Keratinocyte (primary cell): ENCODE data around the gene LDLRAD2. TPM values are rescaled to one million over a fixed set of nuclear protein-coding genes. Genes with fewer than 3 reads are reported as not detected.

Experiments
- DNase-seq: peaks from one replicate; pipeline ENCODE4 v3.0.0-alpha.2; 2011; ENCODE audit warnings: low read depth, missing footprints, low spot score
- FAIRE-seq: peaks from 2 replicates; lab custom pipeline; 2011; peaks lifted over from hg19 to GRCh38; lab: Jason Lieb, UNC
- H2AFZ ChIP-seq: 2 replicates; pipeline ENCODE4 v1.6.0; 2012; ENCODE audit warnings: low read length, control low read depth, inconsistent platforms; ENCODE audit not compliant: control insufficient read depth
- H3K27ac ChIP-seq: 2 replicates; pipeline ENCODE4 v1.5.1; 2011; ENCODE audit warnings: low read length; ENCODE audit not compliant: control insufficient read depth, insufficient read depth
- H3K27me3 ChIP-seq: 3 replicates; pipeline ENCODE4 v1.6.0; 2011; ENCODE audit warnings: low read length; ENCODE audit not compliant: control insufficient read depth, insufficient read depth; ENCODE audit errors: extremely low read depth
- H3K36me3 ChIP-seq, 2 experiments: 2 replicates in 1 of 2; 3 replicates in 1 of 2; pipeline ENCODE4 v1.5.1; 2011; ENCODE audit warnings: low read length in 2 of 2, mild to moderate bottlenecking in 1 of 2; ENCODE audit not compliant: control insufficient read depth in 2 of 2, insufficient read depth in 2 of 2; ENCODE audit errors: extremely low read depth in 1 of 2
- H3K4me1 ChIP-seq: 3 replicates; pipeline ENCODE4 v1.5.1; 2011; ENCODE audit warnings: low read length; ENCODE audit not compliant: control insufficient read depth, insufficient read depth; ENCODE audit errors: extremely low read depth
- H3K4me2 ChIP-seq: 3 replicates; pipeline ENCODE4 v1.6.0; 2011; ENCODE audit warnings: low read depth, low read length; ENCODE audit not compliant: control insufficient read depth, insufficient read depth; ENCODE audit errors: extremely low read depth
- H3K4me3 ChIP-seq, 3 experiments: fragments of 200-600 bp in 1 of 3; sonication (generic) in 1 of 3; 2 replicates in 2 of 3; 3 replicates in 1 of 3; pipeline ENCODE4 v1.5.1; 2011 to 2016; ENCODE audit warnings: low read length in 3 of 3, mild to moderate bottlenecking in 3 of 3, control low read depth in 2 of 3, inconsistent platforms in 1 of 3, low read depth in 1 of 3, mixed read lengths in 1 of 3, mixed run types in 1 of 3, moderate library complexity in 1 of 3; ENCODE audit not compliant: control insufficient read depth in 2 of 3, insufficient read depth in 2 of 3; ENCODE audit errors: extremely low read depth in 1 of 3
- H3K79me2 ChIP-seq: 2 replicates; pipeline ENCODE4 v1.6.0; 2012; ENCODE audit warnings: low read length; ENCODE audit not compliant: control insufficient read depth, insufficient read depth
- H3K9ac ChIP-seq: 3 replicates; pipeline ENCODE4 v1.6.0; 2011; ENCODE audit warnings: low read length; ENCODE audit not compliant: control insufficient read depth, insufficient read depth; ENCODE audit errors: extremely low read depth
- H3K9me1 ChIP-seq: 3 replicates; pipeline ENCODE4 v1.6.0; 2011; ENCODE audit warnings: low read length; ENCODE audit not compliant: control insufficient read depth, insufficient read depth; ENCODE audit errors: extremely low read depth
- H3K9me3 ChIP-seq: 2 replicates; pipeline ENCODE4 v1.5.1; 2012; ENCODE audit warnings: low read depth, low read length; ENCODE audit not compliant: control insufficient read depth
- H4K20me1 ChIP-seq: 3 replicates; pipeline ENCODE4 v1.6.0; 2011; ENCODE audit warnings: low read length; ENCODE audit not compliant: control insufficient read depth, insufficient read depth; ENCODE audit errors: extremely low read depth
- EZH2 ChIP-seq: IDR thresholded peaks from one replicate; pipeline ENCODE4 v1.6.1; 2012; ENCODE audit warnings: inconsistent platforms, mild to moderate bottlenecking, low read length, moderate library complexity
- dilution Hi-C: fragments of 300-500 bp; cut with MboI; formaldehyde crosslinking; loops from one replicate; pipeline ENCODE4 v1.7.0; 2020; ENCODE audit warnings: low sequenced_read_pairs; ENCODE audit not compliant: extremely low pct_ligation_motif_present
- polyA plus RNA-seq, 5 experiments: library from polyadenylated mRNA; depleted of rRNA in 3 of 5; stranded (reverse) in 3 of 5; stranded (forward) in 1 of 5; unstranded in 1 of 5; fragments of >200 nt; gene quantifications; 1 replicate in 1 of 5; 2 replicates in 3 of 5; 3 replicates in 1 of 5; pipeline versions ENCODE4 v1.2.1 to v1.2.3, GENCODE V29; 2011 to 2012; ENCODE audit warnings: missing spikeins in 2 of 5, low read depth in 1 of 5, low replicate concordance in 1 of 5
- TF ChIP-seq, protein P1 (sequence below), 3 experiments: IDR thresholded peaks in 1 of 3; conservative IDR thresholded peaks in 1 of 3; optimal IDR thresholded peaks in 1 of 3; 2 replicates in 2 of 3; 3 replicates in 1 of 3; pipeline versions ENCODE3 to v1.5.1; 2011; ENCODE audit warnings: low read length in 3 of 3, mild to moderate bottlenecking in 3 of 3, moderate library complexity in 2 of 3, control low read depth in 1 of 3, inconsistent platforms in 1 of 3; ENCODE audit not compliant: insufficient read depth in 2 of 3; ENCODE audit errors: extremely low read depth in 1 of 3

The LDLRAD2 gene
- polyA plus RNA-seq, 1 donor (not counting 4 experiments of a cell fraction or from before 2014, with no cell fraction given) = 0.07 TPM

DNA sequence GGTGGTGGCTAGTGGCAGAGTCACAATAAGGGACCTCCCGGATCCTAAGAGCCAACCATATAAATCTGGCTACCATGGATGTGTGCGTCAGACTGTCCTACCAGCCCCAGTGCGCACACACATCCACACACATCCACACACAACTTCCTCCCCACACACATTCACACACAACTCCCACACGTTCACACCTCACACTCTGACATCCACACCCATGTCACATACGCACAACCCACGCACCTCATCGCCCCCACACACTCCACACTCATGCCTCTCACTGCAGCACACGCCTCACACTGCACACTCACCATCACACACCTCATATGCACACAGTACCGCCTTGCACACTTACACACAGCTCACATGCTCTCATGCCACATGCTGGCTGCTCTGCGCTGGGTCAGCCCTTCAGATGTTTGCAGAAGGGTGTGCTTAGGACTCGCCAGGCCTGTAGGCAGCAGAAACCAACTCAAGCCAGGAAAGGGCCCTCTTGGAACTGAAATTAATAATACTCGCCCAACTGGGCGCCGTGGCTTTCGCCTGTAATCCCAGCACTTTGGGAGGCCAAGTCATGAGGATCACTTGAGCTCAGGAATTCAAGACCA is 3.0 kb downstream of the LDLRAD2 start:
- no peak overlapping the region for H3K27ac ChIP-seq
- no peak overlapping the region for H3K4me2 ChIP-seq
- no peaks in the 10 kb centered on the region for H3K79me2 ChIP-seq
- H3K27me3 ChIP-seq = peaks cover 5% of the 10 kb centered on the region
- H3K36me3 ChIP-seq = no peaks in the 10 kb centered on the region
- H2AFZ ChIP-seq = no peak overlapping the region
- no peak overlapping the region for H3K9ac ChIP-seq
- FAIRE-seq = no peak
- H3K4me3 ChIP-seq = no peak overlapping the region
- no peaks in the 10 kb centered on the region for H4K20me1 ChIP-seq
- no peaks in the 10 kb centered on the region for H3K9me3 ChIP-seq
- no peaks in the 10 kb centered on the region for H3K4me1 ChIP-seq
- dilution Hi-C loops = no loop called here
- no peak for DNase-seq
- no peaks in the 10 kb centered on the region for H3K9me1 ChIP-seq
- TF ChIP-seq EZH2 = no peak
- TF ChIP-seq, protein P1, sequence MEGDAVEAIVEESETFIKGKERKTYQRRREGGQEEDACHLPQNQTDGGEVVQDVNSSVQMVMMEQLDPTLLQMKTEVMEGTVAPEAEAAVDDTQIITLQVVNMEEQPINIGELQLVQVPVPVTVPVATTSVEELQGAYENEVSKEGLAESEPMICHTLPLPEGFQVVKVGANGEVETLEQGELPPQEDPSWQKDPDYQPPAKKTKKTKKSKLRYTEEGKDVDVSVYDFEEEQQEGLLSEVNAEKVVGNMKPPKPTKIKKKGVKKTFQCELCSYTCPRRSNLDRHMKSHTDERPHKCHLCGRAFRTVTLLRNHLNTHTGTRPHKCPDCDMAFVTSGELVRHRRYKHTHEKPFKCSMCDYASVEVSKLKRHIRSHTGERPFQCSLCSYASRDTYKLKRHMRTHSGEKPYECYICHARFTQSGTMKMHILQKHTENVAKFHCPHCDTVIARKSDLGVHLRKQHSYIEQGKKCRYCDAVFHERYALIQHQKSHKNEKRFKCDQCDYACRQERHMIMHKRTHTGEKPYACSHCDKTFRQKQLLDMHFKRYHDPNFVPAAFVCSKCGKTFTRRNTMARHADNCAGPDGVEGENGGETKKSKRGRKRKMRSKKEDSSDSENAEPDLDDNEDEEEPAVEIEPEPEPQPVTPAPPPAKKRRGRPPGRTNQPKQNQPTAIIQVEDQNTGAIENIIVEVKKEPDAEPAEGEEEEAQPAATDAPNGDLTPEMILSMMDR (optimal IDR thresholded peaks at IDR 0.05 in 1 of 3, IDR thresholded peaks at IDR 0.05 in 1 of 3, conservative IDR thresholded peaks at IDR 0.05 in 1 of 3; ENCODE audit: extremely low read depth in 1 of 3, insufficient read depth in 2 of 3, low read length in 3 of 3) = no peak

DNA sequence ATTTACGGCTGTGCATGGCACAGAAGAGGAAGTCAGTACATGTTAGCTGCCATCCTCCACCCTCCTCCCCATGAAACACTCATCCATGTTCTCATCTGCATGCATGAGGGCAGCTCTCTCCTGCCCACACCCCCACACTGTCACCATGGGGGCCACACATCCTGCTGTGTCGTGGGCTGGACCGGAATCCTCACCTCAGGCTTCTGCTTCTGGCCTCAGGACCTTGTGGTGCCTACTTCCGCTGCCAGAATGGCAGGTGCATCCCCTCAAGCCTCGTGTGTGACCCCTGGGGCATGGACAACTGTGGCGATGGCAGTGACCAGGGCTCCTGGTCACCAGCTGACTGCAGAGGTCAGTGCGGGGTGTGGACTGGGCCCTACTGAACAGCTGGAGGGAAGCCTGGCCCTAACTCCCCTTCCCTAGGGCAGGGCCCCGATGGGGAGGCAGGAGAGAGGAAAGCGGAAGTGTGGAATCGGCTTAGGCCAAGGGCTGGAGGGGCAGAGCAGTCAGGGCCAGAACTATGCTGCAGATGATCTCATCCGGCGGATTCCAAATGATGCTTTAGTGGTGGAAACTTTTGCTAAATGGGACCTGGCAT is 3.8 kb downstream of the LDLRAD2 start:
- no peak overlapping the region for H2AFZ ChIP-seq
- FAIRE-seq = no peak
- no peak overlapping the region for H3K27ac ChIP-seq
- H3K79me2 ChIP-seq = no peaks in the 10 kb centered on the region
- peaks cover 5% of the 10 kb centered on the region for H3K27me3 ChIP-seq
- no peak for DNase-seq
- dilution Hi-C loops = no loop called here
- H3K36me3 ChIP-seq = no peaks in the 10 kb centered on the region
- H3K9ac ChIP-seq = no peak overlapping the region
- no peak overlapping the region for H3K4me2 ChIP-seq
- H3K9me1 ChIP-seq = no peaks in the 10 kb centered on the region
- H4K20me1 ChIP-seq = no peaks in the 10 kb centered on the region
- no peaks in the 10 kb centered on the region for H3K9me3 ChIP-seq
- TF ChIP-seq, protein P1 (optimal IDR thresholded peaks at IDR 0.05 in 1 of 3, IDR thresholded peaks at IDR 0.05 in 1 of 3, conservative IDR thresholded peaks at IDR 0.05 in 1 of 3; ENCODE audit: extremely low read depth in 1 of 3, insufficient read depth in 2 of 3, low read length in 3 of 3) = no peak
- no peak for TF ChIP-seq EZH2
- H3K4me1 ChIP-seq = no peaks in the 10 kb centered on the region
- H3K4me3 ChIP-seq = no peak overlapping the region
